Measurements from ENCODE around the gene CSMD2.

GRCh38 chr1:34162852-34163766 lies 1.9 kb downstream of the CSMD2 start:
- TF ChIP-seq, protein P1, sequence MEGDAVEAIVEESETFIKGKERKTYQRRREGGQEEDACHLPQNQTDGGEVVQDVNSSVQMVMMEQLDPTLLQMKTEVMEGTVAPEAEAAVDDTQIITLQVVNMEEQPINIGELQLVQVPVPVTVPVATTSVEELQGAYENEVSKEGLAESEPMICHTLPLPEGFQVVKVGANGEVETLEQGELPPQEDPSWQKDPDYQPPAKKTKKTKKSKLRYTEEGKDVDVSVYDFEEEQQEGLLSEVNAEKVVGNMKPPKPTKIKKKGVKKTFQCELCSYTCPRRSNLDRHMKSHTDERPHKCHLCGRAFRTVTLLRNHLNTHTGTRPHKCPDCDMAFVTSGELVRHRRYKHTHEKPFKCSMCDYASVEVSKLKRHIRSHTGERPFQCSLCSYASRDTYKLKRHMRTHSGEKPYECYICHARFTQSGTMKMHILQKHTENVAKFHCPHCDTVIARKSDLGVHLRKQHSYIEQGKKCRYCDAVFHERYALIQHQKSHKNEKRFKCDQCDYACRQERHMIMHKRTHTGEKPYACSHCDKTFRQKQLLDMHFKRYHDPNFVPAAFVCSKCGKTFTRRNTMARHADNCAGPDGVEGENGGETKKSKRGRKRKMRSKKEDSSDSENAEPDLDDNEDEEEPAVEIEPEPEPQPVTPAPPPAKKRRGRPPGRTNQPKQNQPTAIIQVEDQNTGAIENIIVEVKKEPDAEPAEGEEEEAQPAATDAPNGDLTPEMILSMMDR (IDR thresholded peaks at IDR 0.05; ENCODE audit: borderline replicate concordance, extremely low read depth, low read length, poor library complexity, severe bottlenecking), result no peak
- TF ChIP-seq EZH2 (IDR thresholded peaks at IDR 0.05; ENCODE audit: borderline replicate concordance, low read depth, low read length, severe bottlenecking), result no peak
